COLO829 (cell line): Measurements from ENCODE around the gene UBR4.
"Not testable (repeated sequence)": the region's sequence is repeated elsewhere in the genome, so short reads cannot be mapped to it uniquely, and the experiment has no call there.

Experiments
- DNase-seq: peaks from one replicate; pipeline ENCODE4 v3.0.0; 2012; ENCODE audit warnings: low spot score

UBR4 gene

DNA sequence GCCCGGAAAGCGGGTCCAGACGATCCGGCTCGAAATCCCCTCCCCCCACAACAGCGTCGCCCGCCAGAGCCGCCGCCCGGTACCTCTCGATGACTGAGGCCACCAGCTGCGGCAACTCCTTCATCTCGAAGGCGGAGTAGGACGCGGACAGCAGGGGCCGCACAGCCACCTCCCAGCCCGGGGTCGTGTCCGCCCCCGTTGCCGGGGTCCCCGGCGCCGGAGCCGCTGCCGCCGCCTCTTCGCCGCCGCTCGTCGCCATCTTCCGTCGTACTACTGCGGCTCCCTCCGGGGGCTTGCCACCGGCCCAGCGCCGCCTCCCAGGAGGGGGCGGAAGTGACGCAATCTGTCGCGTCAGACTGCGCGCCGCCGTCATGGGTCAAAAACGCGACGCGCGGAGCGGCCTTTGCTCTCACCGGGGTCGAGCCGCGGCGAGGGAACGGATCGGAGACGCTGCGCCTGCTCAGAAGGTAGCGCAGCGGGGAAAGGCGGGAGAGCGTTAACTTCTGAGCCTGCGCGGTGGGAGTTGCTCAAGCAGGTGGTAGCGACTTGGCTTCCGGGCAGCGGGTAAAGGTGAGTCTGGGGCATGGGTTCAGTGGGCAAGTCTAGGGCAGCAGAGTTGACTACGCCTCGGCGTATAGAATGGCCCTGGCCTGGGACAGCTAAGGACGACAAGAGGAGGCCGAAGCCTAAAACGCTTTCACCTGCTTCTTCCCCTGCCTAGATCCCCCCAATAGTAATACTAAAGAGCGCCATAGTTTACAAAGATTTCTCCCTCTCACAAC, at the start of gene UBR4:
Gene UBR4, minus strand, starts transcription at position 277 of the 782 bp plus-strand sequence. Its CDS starts 18 bp downstream, at position 259.
- peak; percentile 77 for DNase-seq

- no peak for DNase-seq
These were observed 48.3 kb upstream of the UBR4 start for GRCh38 chr1:19258353-19258752.

GRCh38 chr1:19257178-19257914, 47.3 kb upstream of the UBR4 start:
- no peak for DNase-seq

DNA sequence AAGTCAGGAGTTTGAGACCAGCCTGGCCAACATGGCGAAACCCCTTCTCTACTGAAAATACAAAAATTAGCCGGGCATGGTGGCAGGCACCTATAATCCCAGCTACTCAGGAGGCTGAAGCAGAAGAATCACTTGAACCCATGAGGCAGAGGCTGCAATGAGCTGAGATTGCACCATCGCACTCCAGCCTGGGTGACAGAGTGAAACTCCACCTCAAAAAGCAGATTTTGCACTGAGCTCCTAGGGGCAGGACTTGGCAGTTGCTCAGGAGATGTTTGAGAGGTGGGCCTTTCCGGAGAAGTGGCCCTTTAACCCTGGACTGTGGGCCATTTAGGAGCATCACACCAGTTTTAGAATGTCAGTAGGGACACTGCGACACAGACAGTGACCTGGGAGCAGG, 46.2 kb upstream of the UBR4 start:
- not testable (repeated sequence) for DNase-seq

GRCh38 chr1:19255288-19255687, 45.2 kb upstream of the UBR4 start:
- DNase-seq, result no peak

GRCh38 chr1:19254416-19254815, 44.4 kb upstream of the UBR4 start:
- no peak for DNase-seq

DNA sequence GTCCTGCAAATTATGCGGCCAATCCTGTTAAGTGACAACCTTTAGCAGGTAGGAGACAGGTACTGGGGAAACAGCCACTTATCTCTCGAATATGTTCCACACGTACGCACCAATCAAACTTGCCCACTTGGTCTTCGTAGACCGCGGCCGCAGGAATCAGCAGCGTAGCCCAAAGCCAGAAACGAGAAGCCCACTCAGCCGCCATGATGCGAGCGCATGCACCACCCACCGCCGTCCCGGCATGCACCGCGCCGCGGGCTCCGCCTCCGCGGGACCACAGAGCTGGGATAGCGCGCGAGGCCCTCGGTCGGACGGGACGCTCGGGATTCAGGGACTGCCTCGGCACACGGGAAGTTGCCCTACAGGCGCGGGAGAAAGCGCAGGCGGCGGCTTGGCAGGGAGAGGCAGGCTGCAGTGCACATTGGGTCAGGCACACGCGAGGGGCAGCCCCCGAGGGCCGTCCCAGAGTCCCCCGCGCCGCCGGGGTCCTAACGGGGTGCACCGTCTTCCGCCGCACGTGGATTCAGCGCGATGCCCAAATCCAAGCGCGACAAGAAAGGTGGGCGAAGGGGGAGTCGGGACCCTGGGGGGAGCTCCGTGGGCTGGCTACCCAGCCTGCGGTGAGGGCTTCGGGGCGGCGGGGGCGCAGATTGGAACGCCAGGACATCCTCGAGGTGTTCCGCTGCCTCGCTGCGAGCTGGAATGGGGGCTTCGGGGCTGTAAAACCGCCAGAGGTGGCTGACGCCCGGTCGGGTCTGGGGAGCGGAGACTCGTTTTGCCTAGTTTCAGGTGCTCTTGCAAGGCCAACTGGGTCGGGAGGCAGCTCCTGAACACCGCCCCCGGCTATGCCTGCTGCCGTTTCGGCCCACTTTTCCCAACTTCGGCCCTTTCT, 41.5 kb upstream of the UBR4 start, which contains the start of the genes EMC1 and MRTO4:
Gene EMC1, minus strand, starts transcription at position 220 of the 892 bp plus-strand sequence. Its CDS starts 15 bp downstream, at position 205.
Gene MRTO4, plus strand, starts transcription at position 501 of the 892 bp plus-strand sequence. Its CDS starts 31 bp downstream, at position 532.
- DNase-seq, result peak; percentile 90

- DNase-seq, result no peak
These were observed 40.7 kb upstream of the UBR4 start for GRCh38 chr1:19250629-19251304.

DNA sequence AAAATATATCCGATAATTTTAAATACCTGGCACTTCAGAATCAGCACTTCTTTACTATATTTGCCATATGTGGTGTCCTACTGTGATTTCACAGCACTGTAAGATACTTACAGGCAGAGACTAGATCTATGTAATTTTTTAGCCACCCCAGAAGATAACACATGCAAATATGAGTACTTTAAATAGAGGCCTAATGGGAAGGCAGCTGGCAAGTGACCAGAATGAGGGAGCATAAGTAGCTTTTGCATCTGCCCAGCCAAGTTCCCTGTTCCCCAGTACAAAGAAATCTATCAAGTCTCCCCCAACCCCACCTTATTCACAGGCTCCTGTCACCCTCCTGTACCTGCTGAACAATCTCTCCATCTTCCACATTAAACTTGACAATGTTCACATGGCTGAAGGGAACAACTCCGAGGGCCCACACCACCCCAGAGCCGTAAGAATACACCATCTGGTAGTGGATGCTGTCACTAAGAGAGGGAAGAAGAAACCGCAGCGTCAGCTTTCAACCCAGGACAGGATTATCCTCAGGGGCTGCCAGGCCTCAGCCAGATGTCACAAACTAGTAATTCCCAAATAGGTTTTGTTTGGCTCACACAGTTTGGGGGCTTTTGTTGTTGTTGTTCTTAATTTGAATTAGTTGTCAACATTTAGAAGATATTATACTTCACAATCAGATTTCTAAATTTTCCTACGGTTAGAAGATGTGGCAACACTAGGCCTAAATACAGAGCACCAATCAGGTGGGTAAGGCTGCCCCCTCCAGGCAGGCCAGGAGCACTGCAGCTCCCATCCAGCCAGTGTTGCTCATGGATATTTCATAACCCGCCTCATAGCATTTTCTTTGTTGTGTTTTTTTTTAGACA, 30.8 kb upstream of the UBR4 start:
- peak; percentile 88 for DNase-seq

DNA sequence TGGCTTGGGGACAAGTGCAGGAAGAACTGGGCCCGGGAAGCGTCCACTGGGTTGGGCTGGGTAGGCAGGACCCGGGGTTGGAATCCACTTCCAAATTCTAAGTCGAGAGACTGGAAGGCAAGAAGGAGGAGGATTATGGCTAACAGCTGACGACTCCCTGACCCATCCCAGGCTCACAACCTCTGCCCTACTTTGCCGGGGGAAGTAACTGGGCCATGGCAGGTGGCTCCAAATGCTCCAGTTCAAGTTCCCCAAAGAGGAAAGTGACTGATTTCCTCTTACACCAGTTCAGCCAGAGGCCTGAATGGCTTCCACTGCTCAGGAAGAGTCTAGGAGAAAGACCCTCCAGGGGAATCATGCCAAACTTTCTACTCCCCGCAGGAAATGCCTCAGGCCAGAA, 29.8 kb upstream of the UBR4 start:
- no peak for DNase-seq

GRCh38 chr1:19234224-19234623, 24.2 kb upstream of the UBR4 start:
- no peak for DNase-seq

DNA sequence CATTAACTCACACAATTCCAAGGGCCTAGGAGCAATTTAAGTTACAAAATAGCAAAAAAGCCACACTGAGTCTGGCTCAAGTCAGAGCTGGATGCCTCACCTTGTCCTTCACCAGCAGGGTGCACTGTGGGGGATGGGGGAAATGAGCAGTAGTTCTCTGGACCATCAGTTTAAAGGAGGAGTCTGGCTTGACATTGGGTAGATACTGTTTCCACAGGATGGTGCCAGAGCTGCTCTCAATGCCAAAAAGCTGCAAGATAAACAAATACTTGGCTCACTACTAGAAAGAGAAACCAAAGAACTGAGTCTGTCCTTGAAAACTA, 22.4 kb upstream of the UBR4 start:
- DNase-seq, result no peak

GRCh38 chr1:19231736-19232523, 21.9 kb upstream of the UBR4 start:
- DNase-seq, result not testable (repeated sequence)

- DNase-seq, result no peak
These were observed 19.8 kb upstream of the UBR4 start for GRCh38 chr1:19229828-19230325.

GRCh38 chr1:19229229-19229628, 19.2 kb upstream of the UBR4 start:
- DNase-seq, result no peak

GRCh38 chr1:19222979-19223824, 13.1 kb upstream of the UBR4 start:
- DNase-seq, result no peak

DNA sequence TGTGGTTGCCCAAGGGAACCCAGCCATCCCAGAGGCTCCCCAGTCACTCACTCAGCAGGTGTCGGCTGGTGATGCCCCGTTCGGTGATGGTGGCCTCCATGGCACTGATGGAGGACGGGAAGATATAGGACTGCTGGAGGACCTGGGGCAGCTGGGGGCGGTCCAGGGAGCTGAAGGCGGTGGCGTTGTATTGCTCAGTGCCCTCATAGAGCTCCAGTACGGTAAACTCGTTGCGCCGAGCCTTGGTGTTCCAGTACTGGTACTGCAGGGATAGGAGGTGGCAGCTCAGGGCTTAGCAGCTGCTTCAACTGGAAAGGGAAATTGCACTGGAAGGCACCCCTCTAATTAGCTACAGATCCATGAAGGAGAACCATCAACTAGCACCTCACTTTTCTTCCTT, 12.5 kb upstream of the UBR4 start:
- DNase-seq, result no peak

DNA sequence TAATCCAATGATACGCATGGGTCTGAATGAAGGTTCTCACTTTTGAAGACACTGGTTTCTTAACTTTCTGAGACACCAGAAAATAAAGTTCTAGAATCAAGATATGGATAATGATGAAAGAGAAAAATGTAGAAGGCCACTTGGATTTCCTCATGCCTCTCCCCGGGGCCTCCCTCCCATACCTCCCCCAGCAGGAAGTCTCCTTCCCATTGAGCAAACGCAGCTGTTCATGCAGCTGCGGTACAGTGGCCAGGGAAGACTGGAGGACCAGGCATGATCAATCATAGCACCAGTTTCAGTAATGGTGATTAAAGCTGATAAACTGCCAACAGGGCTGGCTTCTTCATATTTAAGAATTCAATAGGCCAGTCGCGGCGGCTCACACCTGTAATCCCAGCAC, 10.9 kb upstream of the UBR4 start:
- DNase-seq, result no peak
